ENCODE data around the gene RIPPLY3.
A peak's percentile ranks its signal among the peaks of the same experiment; 100 is the strongest.

The RIPPLY3 gene

DNA sequence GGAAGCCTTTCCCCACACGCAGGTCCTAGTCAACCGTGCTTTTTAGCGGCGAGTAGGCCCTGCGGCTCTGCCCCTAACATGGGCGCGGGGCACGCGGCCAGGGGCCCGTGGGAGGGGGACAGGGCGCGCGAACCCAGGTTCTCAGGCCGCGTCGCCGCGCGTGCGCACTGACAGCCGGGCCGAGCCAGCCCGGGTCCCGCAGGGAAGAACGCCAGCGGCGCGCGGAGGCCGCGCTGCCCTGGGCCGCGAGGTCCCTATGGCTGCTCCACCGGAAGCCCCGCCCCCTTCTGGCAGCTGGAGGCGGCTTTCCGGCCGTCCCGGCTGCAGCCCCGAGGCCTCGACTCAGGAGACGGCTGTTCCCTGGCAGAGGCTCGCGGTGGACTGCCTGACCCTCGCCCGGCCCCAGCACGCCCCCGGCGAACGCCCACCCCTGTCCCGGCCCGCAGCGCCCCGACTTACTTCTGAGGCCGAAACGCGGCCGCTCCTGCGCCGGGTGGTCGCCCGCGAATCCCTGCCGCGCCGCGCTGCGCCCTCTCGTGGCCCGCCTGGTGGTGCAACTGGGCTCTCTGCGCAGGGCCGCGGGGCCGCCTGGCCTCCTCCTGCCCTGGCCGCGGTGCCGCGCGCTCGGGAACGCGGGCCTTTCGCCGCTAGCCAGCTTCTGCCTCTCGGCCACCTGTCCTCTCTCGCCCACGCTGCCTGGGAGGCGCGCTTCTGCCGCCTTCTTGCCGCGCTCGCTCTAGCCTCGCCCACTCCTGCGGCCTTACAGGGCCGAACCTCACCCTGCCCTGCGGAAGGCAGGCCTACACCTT is 16.6 kb upstream of the RIPPLY3 start (continued):
- TF ChIP-seq, protein P1, sequence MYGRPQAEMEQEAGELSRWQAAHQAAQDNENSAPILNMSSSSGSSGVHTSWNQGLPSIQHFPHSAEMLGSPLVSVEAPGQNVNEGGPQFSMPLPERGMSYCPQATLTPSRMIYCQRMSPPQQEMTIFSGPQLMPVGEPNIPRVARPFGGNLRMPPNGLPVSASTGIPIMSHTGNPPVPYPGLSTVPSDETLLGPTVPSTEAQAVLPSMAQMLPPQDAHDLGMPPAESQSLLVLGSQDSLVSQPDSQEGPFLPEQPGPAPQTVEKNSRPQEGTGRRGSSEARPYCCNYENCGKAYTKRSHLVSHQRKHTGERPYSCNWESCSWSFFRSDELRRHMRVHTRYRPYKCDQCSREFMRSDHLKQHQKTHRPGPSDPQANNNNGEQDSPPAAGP (tag by site-specific recombination; IDR thresholded peaks at IDR 0.05) = 0 out of 2 replicates have a peak, but pooled peaks have one; percentile 19
- TF ChIP-seq ZNF146 (tag by site-specific recombination; IDR thresholded peaks at IDR 0.05) (peak; percentile 21; the same call in 1 of the 2 replicates), ZNF341 (tag by site-specific recombination; IDR thresholded peaks at IDR 0.05; ENCODE audit: low read depth) (peak; percentile 80), ZNF404 (tag by site-specific recombination; IDR thresholded peaks at IDR 0.05) (no peak), ZFP37 (tag by site-specific recombination; IDR thresholded peaks at IDR 0.05) (no peak), ZBTB48 (tag by site-specific recombination; IDR thresholded peaks at IDR 0.05) (peak; percentile 81), ZNF394 (tag by site-specific recombination; IDR thresholded peaks at IDR 0.05; ENCODE audit: borderline replicate concordance) (no peak), ZNF202 (tag by site-specific recombination; IDR thresholded peaks at IDR 0.05; ENCODE audit: borderline replicate concordance) (no peak), ZNF785 (tag by site-specific recombination; IDR thresholded peaks at IDR 0.05) (no peak), ZNF777 (tag by site-specific recombination; IDR thresholded peaks at IDR 0.05; ENCODE audit: borderline replicate concordance) (no peak), SCRT2 (tag by site-specific recombination; IDR thresholded peaks at IDR 0.05) (no peak; the same call in 1 of the 2 replicates), REPIN1 (tag by site-specific recombination; IDR thresholded peaks at IDR 0.05; ENCODE audit: low read depth) (peak; percentile 41; the same call in 1 of the 2 replicates), SP3 (tag by site-specific recombination; IDR thresholded peaks at IDR 0.05) (peak; percentile 64), ZNF670 (tag by site-specific recombination; IDR thresholded peaks at IDR 0.05; ENCODE audit: low read depth) (no peak), TRIM28 (IDR thresholded peaks at IDR 0.05; ENCODE audit: borderline replicate concordance, low read length) (no peak; the same call in 1 of the 2 replicates), ZNF354C (tag by site-specific recombination; IDR thresholded peaks at IDR 0.05; ENCODE audit: borderline replicate concordance, low read depth) (no peak), ZNF596 (tag by site-specific recombination; IDR thresholded peaks at IDR 0.05) (peak; percentile 62), IKZF3 (tag by site-specific recombination; IDR thresholded peaks at IDR 0.05) (peak; percentile 92), ZNF2 (tag by site-specific recombination; IDR thresholded peaks at IDR 0.05) (peak; percentile 85; the same call in 1 of the 2 replicates), ZNF157 (tag by site-specific recombination; IDR thresholded peaks at IDR 0.05) (no peak), YY2 (tag by site-specific recombination; IDR thresholded peaks at IDR 0.05) (no peak), KLF8 (tag by site-specific recombination; IDR thresholded peaks at IDR 0.05) (peak; percentile 67; the same call in 1 of the 2 replicates), WT1 (tag by site-specific recombination; IDR thresholded peaks at IDR 0.05) (no peak), KLF1 (tag by site-specific recombination; IDR thresholded peaks at IDR 0.05) (peak; percentile 13; the same call in 1 of the 2 replicates), ZNF548 (tag by site-specific recombination; IDR thresholded peaks at IDR 0.05) (no peak), ZNF132 (tag by site-specific recombination; IDR thresholded peaks at IDR 0.05; ENCODE audit: borderline replicate concordance) (no peak), ZNF37A (tag by site-specific recombination; IDR thresholded peaks at IDR 0.05) (peak; percentile 51; the same call in 1 of the 2 replicates)
- TF ChIP-seq, protein P2, sequence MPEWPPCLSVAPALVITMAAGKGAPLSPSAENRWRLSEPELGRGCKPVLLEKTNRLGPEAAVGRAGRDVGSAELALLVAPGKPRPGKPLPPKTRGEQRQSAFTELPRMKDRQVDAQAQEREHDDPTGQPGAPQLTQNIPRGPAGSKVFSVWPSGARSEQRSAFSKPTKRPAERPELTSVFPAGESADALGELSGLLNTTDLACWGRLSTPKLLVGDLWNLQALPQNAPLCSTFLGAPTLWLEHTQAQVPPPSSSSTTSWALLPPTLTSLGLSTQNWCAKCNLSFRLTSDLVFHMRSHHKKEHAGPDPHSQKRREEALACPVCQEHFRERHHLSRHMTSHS (tag by site-specific recombination; IDR thresholded peaks at IDR 0.05) = no peak
- TF ChIP-seq, protein P3, sequence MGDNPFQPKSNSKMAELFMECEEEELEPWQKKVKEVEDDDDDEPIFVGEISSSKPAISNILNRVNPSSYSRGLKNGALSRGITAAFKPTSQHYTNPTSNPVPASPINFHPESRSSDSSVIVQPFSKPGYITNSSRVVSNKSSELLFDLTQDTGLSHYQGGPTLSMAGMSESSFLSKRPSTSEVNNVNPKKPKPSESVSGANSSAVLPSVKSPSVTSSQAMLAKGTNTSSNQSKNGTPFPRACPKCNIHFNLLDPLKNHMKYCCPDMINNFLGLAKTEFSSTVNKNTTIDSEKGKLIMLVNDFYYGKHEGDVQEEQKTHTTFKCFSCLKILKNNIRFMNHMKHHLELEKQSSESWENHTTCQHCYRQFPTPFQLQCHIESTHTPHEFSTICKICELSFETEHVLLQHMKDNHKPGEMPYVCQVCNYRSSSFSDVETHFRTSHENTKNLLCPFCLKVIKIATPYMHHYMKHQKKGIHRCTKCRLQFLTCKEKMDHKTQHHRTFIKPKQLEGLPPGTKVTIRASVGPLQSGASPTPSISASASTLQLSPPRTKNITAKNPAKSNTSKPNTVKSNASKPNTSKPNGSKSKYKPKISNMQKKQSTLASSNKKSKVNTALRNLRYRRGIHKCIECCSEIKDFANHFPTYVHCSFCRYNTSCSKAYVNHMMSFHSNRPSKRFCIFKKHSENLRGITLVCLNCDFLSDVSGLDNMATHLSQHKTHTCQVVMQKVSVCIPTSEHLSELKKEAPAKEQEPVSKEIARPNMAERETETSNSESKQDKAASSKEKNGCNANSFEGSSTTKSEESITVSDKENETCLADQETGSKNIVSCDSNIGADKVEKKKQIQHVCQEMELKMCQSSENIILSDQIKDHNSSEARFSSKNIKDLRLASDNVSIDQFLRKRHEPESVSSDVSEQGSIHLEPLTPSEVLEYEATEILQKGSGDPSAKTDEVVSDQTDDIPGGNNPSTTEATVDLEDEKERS (tag by site-specific recombination; IDR thresholded peaks at IDR 0.05) = no peak
- TF ChIP-seq, protein P4, sequence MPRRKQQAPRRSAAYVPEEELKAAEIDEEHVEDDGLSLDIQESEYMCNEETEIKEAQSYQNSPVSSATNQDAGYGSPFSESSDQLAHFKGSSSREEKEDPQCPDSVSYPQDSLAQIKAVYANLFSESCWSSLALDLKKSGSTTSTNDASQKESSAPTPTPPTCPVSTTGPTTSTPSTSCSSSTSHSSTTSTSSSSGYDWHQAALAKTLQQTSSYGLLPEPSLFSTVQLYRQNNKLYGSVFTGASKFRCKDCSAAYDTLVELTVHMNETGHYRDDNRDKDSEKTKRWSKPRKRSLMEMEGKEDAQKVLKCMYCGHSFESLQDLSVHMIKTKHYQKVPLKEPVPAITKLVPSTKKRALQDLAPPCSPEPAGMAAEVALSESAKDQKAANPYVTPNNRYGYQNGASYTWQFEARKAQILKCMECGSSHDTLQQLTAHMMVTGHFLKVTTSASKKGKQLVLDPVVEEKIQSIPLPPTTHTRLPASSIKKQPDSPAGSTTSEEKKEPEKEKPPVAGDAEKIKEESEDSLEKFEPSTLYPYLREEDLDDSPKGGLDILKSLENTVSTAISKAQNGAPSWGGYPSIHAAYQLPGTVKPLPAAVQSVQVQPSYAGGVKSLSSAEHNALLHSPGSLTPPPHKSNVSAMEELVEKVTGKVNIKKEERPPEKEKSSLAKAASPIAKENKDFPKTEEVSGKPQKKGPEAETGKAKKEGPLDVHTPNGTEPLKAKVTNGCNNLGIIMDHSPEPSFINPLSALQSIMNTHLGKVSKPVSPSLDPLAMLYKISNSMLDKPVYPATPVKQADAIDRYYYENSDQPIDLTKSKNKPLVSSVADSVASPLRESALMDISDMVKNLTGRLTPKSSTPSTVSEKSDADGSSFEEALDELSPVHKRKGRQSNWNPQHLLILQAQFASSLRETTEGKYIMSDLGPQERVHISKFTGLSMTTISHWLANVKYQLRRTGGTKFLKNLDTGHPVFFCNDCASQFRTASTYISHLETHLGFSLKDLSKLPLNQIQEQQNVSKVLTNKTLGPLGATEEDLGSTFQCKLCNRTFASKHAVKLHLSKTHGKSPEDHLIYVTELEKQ (tag by site-specific recombination; IDR thresholded peaks at IDR 0.05; ENCODE audit: borderline replicate concordance) = no peak
- TF ChIP-seq, protein P5, sequence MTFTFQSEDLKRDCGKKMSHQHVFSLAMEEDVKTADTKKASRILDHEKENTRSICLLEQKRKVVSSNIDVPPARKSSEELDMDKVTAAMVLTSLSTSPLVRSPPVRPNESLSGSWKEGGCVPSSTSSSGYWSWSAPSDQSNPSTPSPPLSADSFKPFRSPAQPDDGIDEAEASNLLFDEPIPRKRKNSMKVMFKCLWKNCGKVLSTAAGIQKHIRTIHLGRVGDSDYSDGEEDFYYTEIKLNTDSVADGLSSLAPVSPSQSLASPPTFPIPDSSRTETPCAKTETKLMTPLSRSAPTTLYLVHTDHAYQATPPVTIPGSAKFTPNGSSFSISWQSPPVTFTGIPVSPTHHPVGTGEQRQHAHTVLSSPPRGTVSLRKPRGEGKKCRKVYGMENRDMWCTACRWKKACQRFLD (tag by site-specific recombination; IDR thresholded peaks at IDR 0.05) = no peak

Measured in HEK293 (cell line).